ENCODE data around the gene TSGA10IP.

The TSGA10IP gene

GRCh38 chr11:65944767-65945166, 513 bp upstream of the TSGA10IP start:
- H4K20me1 ChIP-seq (ENCODE audit: control insufficient read depth, insufficient read depth, low read depth, low read length): no peaks in the 10 kb centered on the region
- H3K4me3 ChIP-seq (ENCODE audit: low read length): no peak overlapping the region
- no peak overlapping the region for H3K4me2 ChIP-seq (ENCODE audit: low read length)
- no peaks in the 10 kb centered on the region for H3K9me3 ChIP-seq (ENCODE audit: control insufficient read depth, insufficient read depth, low read length)
- H3K36me3 ChIP-seq (ENCODE audit: control insufficient read depth, low read length): no peaks in the 10 kb centered on the region
- peaks cover 12% of the 10 kb centered on the region; the same call in 1 of the 2 replicates for H3K27me3 ChIP-seq (ENCODE audit: control insufficient read depth, low read length)
- TF ChIP-seq, protein P1, sequence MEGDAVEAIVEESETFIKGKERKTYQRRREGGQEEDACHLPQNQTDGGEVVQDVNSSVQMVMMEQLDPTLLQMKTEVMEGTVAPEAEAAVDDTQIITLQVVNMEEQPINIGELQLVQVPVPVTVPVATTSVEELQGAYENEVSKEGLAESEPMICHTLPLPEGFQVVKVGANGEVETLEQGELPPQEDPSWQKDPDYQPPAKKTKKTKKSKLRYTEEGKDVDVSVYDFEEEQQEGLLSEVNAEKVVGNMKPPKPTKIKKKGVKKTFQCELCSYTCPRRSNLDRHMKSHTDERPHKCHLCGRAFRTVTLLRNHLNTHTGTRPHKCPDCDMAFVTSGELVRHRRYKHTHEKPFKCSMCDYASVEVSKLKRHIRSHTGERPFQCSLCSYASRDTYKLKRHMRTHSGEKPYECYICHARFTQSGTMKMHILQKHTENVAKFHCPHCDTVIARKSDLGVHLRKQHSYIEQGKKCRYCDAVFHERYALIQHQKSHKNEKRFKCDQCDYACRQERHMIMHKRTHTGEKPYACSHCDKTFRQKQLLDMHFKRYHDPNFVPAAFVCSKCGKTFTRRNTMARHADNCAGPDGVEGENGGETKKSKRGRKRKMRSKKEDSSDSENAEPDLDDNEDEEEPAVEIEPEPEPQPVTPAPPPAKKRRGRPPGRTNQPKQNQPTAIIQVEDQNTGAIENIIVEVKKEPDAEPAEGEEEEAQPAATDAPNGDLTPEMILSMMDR (IDR thresholded peaks at IDR 0.05; ENCODE audit: low read depth, low read length, poor library complexity, severe bottlenecking): no peak
- TF ChIP-seq EZH2phosphoT487 (IDR thresholded peaks at IDR 0.05; ENCODE audit: borderline replicate concordance, low read length): no peak
- H3K9me2 ChIP-seq (replicated peaks; ENCODE audit: control insufficient read depth, low read length): no peaks in the 10 kb centered on the region
- no peaks in the 10 kb centered on the region for H3K79me2 ChIP-seq (ENCODE audit: control insufficient read depth, low read length)
- H3K4me1 ChIP-seq (ENCODE audit: control insufficient read depth, low read length): no peaks in the 10 kb centered on the region
- no peaks in the 10 kb centered on the region for H3F3A ChIP-seq (ENCODE audit: control insufficient read depth, insufficient read depth)
- no peak overlapping the region for H3K27ac ChIP-seq (ENCODE audit: low read depth, low read length)

DNA sequence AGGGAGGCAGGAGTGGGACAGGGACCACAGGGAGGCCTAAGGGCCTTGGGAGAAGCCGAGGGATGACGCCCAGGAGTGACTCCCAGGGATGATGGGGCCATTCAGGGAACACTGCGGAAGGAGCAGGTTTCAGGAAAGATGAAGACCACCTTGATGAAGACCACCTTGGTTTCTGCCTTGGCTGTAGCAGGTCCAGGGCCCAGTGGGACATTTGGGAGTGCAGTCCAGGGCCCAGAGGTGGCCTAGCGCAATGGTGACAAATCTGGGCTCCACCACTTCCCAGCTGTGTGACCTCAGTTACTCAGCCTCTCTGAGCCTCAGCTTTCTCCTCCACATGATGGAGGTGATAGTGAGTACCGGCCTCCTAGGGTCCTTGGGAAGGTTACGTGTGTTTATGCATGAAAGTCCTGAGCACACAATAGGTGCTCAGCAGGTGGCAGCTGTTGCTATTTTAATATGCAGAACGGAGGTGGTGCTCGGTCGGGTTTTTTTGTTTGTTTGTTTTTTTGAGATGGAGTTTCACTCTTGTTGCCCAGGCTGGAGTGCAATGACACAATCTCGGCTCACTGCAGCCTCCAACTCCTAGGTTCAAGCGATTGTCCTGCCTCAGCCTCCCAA, 770 bp downstream of the TSGA10IP start:
- H3K36me3 ChIP-seq (ENCODE audit: control insufficient read depth, low read length): no peaks in the 10 kb centered on the region
- H3K4me2 ChIP-seq (ENCODE audit: low read length): no peak overlapping the region
- no peaks in the 10 kb centered on the region for H3F3A ChIP-seq (ENCODE audit: control insufficient read depth, insufficient read depth)
- H3K4me1 ChIP-seq (ENCODE audit: control insufficient read depth, low read length): no peaks in the 10 kb centered on the region
- H4K20me1 ChIP-seq (ENCODE audit: control insufficient read depth, insufficient read depth, low read depth, low read length): no peaks in the 10 kb centered on the region
- H3K9me2 ChIP-seq (replicated peaks; ENCODE audit: control insufficient read depth, low read length): no peaks in the 10 kb centered on the region
- no peak overlapping the region for H3K27ac ChIP-seq (ENCODE audit: low read depth, low read length)
- TF ChIP-seq EZH2phosphoT487 (IDR thresholded peaks at IDR 0.05; ENCODE audit: borderline replicate concordance, low read length): no peak
- TF ChIP-seq, protein P1 (IDR thresholded peaks at IDR 0.05; ENCODE audit: low read depth, low read length, poor library complexity, severe bottlenecking): no peak
- no peaks in the 10 kb centered on the region for H3K9me3 ChIP-seq (ENCODE audit: control insufficient read depth, insufficient read depth, low read length)
- H3K27me3 ChIP-seq (ENCODE audit: control insufficient read depth, low read length): peaks cover 8% of the 10 kb centered on the region; the same call in 1 of the 2 replicates
- no peak overlapping the region for H3K4me3 ChIP-seq (ENCODE audit: low read length)
- no peaks in the 10 kb centered on the region for H3K79me2 ChIP-seq (ENCODE audit: control insufficient read depth, low read length)

DNA sequence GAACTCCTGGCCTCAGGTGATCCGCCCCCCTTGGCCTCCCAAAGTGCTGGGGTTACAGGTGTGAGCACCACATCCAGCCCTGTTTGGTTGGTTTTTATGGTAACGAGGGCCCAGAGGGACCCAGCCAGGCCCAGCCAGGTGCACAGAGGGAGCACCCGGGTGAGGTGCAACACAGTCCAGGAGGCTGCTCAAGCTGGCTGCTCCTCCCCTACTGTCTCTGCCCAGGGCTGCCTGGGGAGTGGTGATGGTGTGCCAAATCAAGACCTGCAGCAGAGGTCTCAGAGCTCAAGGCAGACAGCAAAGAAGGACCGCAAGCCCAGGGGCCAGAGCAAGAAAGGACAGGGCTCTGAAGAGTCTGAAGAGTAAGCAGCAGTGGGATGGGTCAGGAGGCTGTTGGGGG, 1.4 kb downstream of the TSGA10IP start:
- TF ChIP-seq, protein P1 (IDR thresholded peaks at IDR 0.05; ENCODE audit: low read depth, low read length, poor library complexity, severe bottlenecking): no peak
- no peak for TF ChIP-seq EZH2phosphoT487 (IDR thresholded peaks at IDR 0.05; ENCODE audit: borderline replicate concordance, low read length)
- peaks cover 1% of the 10 kb centered on the region; the same call in 1 of the 2 replicates for H3K27me3 ChIP-seq (ENCODE audit: control insufficient read depth, low read length)
- H3K79me2 ChIP-seq (ENCODE audit: control insufficient read depth, low read length): no peaks in the 10 kb centered on the region

More for the DNA sequence above, 1.4 kb downstream of the TSGA10IP start:
- Histone ChIP-seq H3K4me1 (ENCODE audit: control insufficient read depth, low read length) (no peaks in the 10 kb centered on the region), H3F3A (ENCODE audit: control insufficient read depth, insufficient read depth) (no peaks in the 10 kb centered on the region), H3K4me2 (ENCODE audit: low read length) (no peak overlapping the region), H4K20me1 (ENCODE audit: control insufficient read depth, insufficient read depth, low read depth, low read length) (no peaks in the 10 kb centered on the region), H3K4me3 (ENCODE audit: low read length) (no peak overlapping the region), H3K9me2 (replicated peaks; ENCODE audit: control insufficient read depth, low read length) (no peaks in the 10 kb centered on the region), H3K9me3 (ENCODE audit: control insufficient read depth, insufficient read depth, low read length) (no peaks in the 10 kb centered on the region), H3K27ac (ENCODE audit: low read depth, low read length) (no peak overlapping the region), H3K36me3 (ENCODE audit: control insufficient read depth, low read length) (no peaks in the 10 kb centered on the region)
